Activated naive CD4-positive, alpha-beta T cell treated with anti-CD3 and anti-CD28 coated beads for 36 hours (primary cell): ENCODE measurements around the gene DLX3. TPM values are rescaled to one million over a fixed set of nuclear protein-coding genes. Genes with fewer than 3 reads are reported as not detected.
A peak's percentile ranks its signal among the peaks of the same experiment; 100 is the strongest.

Experiments used
- CTCF ChIA-PET: fragments of 350-600 bp; sonication (Branson Sonifier 250); formaldehyde crosslinking; loops from one replicate; lab custom pipeline; 2021; ENCODE audit warnings: antibody characterized with exemption; lab: Charles Lee
- DNase-seq: peaks from one replicate; pipeline ENCODE4 v3.0.0-alpha.2; 2020
- H3K27ac Mint-ChIP-seq: one replicate; pipeline ENCODE4 v1.8.0; 2021; ENCODE audit warnings: mild to moderate bottlenecking, mixed read lengths
- H3K27me3 Mint-ChIP-seq: one replicate; pipeline ENCODE4 v1.8.0; 2021; ENCODE audit warnings: low read depth, mixed read lengths
- H3K36me3 Mint-ChIP-seq: one replicate; pipeline ENCODE4 v1.8.0; 2021; ENCODE audit warnings: low read depth, mixed read lengths
- H3K4me1 Mint-ChIP-seq: one replicate; pipeline ENCODE4 v1.8.0; 2021; ENCODE audit warnings: low read depth, mixed read lengths
- H3K4me3 Mint-ChIP-seq: one replicate; pipeline ENCODE4 v1.8.0; 2021; ENCODE audit warnings: mild to moderate bottlenecking, moderate library complexity, mixed read lengths
- H3K9me3 Mint-ChIP-seq: one replicate; pipeline ENCODE4 v1.8.0; 2021; ENCODE audit warnings: mixed read lengths
- intact Hi-C: fragments of 100-400 bp; cut with micrococcal nuclease; formaldehyde crosslinking; loops from one replicate; pipeline ENCODE4 v1.15.1; 2023
- total RNA-seq, 2 experiments: library from RNA; stranded (reverse); gene quantifications; one replicate each; pipeline ENCODE4 v1.2.3, GENCODE V29; 2021

The DLX3 gene
- total RNA-seq, 2 experiments from 2014 or later, result not detected

DNA sequence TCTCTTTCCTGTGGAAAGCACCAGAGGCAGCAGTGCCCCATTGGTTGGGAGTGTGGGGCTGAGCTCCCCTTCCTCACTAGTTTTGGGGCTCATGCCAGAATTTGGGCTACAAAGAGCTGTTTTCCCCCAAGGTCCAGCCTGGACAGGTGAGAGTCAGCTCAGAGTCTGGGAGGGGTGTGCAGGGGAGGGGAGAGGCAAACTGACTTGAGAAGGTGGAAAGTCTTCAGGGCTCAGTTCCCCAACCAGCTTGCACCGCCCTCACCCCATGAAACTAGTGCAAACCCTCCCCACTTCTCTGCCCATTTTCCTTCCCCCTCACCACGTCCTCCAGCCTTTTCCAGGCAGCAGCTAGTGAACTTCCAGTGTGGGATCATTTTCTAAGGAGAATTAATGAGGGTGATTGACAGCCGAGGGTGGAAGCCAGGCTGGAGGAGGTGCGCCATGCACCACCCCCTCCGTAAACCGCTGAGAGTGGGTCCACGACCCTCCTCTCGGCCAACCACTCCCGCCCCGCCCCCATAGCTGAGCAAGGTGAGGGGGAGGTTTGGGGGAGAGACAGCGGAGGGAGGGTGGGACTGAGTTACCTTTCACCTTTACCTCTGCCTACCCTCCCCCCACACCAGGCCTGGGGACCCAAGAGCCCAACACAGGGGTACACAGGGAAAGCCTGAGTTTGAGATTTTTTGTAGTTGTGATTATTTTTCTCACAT lies 32.3 kb downstream of the DLX3 start:
- intact Hi-C loops, result no loop called here
- no peaks in the 10 kb centered on the region for H3K36me3 Mint-ChIP-seq
- no peak for DNase-seq
- no peak overlapping the region for H3K27ac Mint-ChIP-seq
- H3K27me3 Mint-ChIP-seq, result peaks cover 60% of the 10 kb centered on the region
- no peaks in the 10 kb centered on the region for H3K9me3 Mint-ChIP-seq
- H3K4me1 Mint-ChIP-seq, result peaks cover 24% of the 10 kb centered on the region
- H3K4me3 Mint-ChIP-seq, result no peak overlapping the region
- CTCF ChIA-PET, result interaction anchor here (0.9 to 2.8 kb wide), 3 partner anchors 14 to 85 kb away, joined by 3 to 14 read pairs (median 5); no protein-coding TSS in a partner anchor

DNA sequence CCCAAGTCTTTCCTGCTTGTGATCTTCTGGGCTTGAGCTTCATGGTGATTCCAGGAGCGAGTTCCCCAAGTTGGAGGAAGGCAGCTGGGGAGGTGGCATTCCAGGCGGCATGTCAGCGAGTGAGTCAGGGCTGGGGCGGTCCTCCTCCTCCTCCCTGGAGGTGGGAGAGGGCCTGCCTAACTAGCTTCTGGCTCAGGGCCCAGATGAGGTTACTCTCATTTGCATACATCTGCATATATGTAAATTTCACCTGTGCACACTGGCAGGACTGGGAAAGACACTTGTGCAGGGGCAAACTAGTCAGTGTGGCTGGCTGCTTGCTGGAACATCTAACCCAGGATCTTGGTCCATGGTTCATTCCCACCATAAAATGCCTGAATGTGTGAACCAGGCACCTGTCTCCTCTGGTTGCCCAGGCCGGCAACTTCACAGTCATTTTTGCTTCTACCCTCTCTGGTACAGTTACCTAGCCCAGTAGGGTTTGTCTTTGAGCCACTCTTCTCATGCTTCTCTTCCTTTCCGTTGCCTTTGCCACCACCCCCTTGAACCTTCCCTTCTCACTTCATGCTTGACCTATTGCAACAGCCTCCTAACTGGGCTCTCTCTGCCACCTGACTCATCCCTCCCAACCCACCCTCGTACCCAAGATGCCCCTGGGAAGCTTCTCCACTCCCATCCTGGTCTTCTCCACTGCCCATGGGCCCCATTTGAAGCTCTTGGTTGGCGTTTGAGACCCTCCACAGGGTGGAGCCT lies 35.7 kb downstream of the DLX3 start:
- Mint-ChIP-seq H3K4me3 (no peak overlapping the region), H3K27me3 (peaks cover 29% of the 10 kb centered on the region), H3K4me1 (peaks cover 12% of the 10 kb centered on the region), H3K9me3 (no peaks in the 10 kb centered on the region), H3K36me3 (no peaks in the 10 kb centered on the region), H3K27ac (no peak overlapping the region)
- intact Hi-C loops, result no loop called here
- CTCF ChIA-PET, result interaction anchor here (0.6 to 5.3 kb wide), 2 partner anchors 38 to 375 kb away, joined by 4 to 48 read pairs; no protein-coding TSS in a partner anchor
- no peak for DNase-seq

GRCh38 chr17:49958723-49959122 lies 36.3 kb downstream of the DLX3 start:
- Mint-ChIP-seq H3K9me3 (no peaks in the 10 kb centered on the region), H3K4me1 (peaks cover 6% of the 10 kb centered on the region), H3K36me3 (no peaks in the 10 kb centered on the region), H3K27me3 (peaks cover 23% of the 10 kb centered on the region), H3K4me3 (no peak overlapping the region), H3K27ac (no peak overlapping the region)
- DNase-seq, result no peak
- CTCF ChIA-PET, result interaction anchor here (5.3 kb wide), 1 partner anchor 39 kb away, joined by 48 read pairs; no protein-coding TSS in a partner anchor
- intact Hi-C loops, result no loop called here

DNA sequence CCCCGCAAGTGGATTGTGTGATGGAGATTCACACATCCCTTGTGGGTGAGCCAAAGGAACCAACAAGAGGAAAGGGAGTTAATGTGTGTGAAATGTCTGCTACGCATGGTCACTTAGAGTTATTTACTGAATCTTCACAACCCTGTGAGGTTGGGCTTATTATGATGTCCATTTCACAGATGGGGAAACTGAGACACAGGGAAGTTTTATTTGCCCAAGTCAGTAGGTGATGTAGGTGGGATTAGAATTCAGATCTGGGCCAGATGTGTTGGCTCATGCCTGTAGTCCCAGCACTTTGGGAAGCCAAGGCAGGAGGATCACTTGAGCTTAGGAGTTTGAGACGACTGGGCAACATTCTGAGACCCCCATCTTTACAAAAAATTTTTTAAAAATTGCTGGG lies 37.7 kb downstream of the DLX3 start:
- no peak overlapping the region for H3K27ac Mint-ChIP-seq
- CTCF ChIA-PET, result interaction anchor here (0.6 to 5.3 kb wide), 4 partner anchors 40 to 96 kb away, joined by 3 to 48 read pairs (median 6); no protein-coding TSS in a partner anchor
- intact Hi-C loops, result no loop called here
- H3K27me3 Mint-ChIP-seq, result peaks cover 10% of the 10 kb centered on the region
- H3K9me3 Mint-ChIP-seq, result no peaks in the 10 kb centered on the region
- no peaks in the 10 kb centered on the region for H3K4me1 Mint-ChIP-seq
- DNase-seq, result no peak
- H3K4me3 Mint-ChIP-seq, result no peak overlapping the region
- H3K36me3 Mint-ChIP-seq, result no peaks in the 10 kb centered on the region

DNA sequence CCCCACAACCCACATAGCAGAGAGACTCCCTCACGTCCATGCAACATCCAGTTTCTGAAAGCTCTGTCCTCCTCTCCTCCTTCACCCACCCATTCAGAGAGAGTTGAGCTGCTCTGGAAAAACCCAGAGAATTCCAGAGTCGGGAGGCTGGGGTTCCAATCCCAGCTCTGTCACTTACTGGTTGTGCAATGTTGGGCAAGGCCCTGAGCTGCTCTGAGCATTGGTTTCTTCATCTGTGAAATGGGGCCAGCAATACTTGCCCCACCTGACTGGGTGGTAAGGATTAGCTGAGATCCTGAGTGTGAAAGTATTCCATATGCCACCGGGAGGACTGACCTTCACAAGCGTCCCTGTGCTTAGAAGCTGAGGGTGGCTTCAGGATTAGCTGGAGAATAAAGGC lies 38.2 kb downstream of the DLX3 start:
- Mint-ChIP-seq H3K9me3 (no peaks in the 10 kb centered on the region), H3K4me3 (no peak overlapping the region), H3K27ac (no peak overlapping the region), H3K27me3 (peaks cover 11% of the 10 kb centered on the region), H3K36me3 (no peaks in the 10 kb centered on the region), H3K4me1 (no peaks in the 10 kb centered on the region)
- no peak for DNase-seq
- intact Hi-C loops, result no loop called here
- CTCF ChIA-PET, result interaction anchor here (1.2 to 5.3 kb wide), 3 partner anchors 41 to 95 kb away, joined by 3 to 48 read pairs (median 6); no protein-coding TSS in a partner anchor

DNA sequence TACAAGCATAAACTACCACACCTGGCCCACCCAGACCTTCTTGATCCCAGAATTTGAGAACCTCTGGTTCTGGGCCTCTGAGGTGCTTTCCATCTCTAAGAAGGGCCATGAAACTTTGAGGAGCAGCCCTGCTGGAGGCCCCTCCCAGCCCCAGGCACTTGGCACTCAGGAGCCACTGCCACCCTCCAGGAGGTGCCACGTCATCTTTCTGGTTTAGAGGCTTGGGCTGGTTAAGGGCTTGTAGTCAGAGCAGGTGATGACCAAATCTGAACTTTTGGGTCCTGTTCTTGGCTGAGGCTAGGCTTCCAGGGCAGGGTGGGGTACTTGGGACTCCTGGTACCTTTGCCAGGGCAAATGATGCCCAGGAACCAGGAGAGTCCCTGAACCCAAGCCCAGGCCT lies 39.9 kb downstream of the DLX3 start:
- CTCF ChIA-PET, result interaction anchor here (1.0 to 5.3 kb wide), 2 partner anchors 43 to 139 kb away, joined by 3 to 48 read pairs; no protein-coding TSS in a partner anchor
- Mint-ChIP-seq H3K27me3 (peaks cover 10% of the 10 kb centered on the region), H3K36me3 (no peaks in the 10 kb centered on the region), H3K4me3 (no peak overlapping the region), H3K9me3 (no peaks in the 10 kb centered on the region), H3K27ac (no peak overlapping the region), H3K4me1 (no peaks in the 10 kb centered on the region)
- DNase-seq, result no peak
- intact Hi-C loops, result no loop called here

DNA sequence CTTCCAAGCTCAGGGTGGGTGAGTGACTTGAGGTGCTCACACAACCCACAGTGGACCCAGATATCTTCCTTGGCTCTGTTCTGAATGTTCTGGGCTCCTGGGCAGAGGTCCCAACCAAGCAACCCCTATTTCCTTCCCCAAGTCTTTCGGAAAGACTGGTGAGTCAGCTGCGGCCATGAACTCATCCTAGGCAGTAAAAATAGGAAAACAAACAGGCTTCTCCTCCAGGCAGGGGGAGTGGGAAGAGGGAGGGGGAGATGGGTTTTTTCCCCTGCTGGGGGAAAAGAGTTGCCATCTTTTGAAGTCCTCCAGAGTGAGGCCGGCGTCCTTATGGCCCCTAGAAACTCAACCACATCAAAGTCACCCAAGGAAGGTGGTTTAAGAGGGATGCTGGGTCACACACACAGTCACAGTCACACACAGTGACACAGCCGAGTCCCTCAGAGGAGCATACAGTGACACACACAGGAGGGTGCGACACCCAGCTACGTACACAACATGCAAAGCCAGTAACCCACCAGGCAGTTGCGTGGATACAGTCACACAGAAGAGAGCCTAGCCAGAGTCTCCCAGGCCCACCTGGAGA lies 42.0 kb downstream of the DLX3 start:
- intact Hi-C loops, result loop anchor here (1.0 to 5.0 kb wide), 4 partner anchors 45 to 134 kb away; no protein-coding TSS in a partner anchor
- H3K27me3 Mint-ChIP-seq, result peaks cover 24% of the 10 kb centered on the region
- DNase-seq, result no peak
- H3K4me1 Mint-ChIP-seq, result no peaks in the 10 kb centered on the region
- H3K36me3 Mint-ChIP-seq, result no peaks in the 10 kb centered on the region
- H3K27ac Mint-ChIP-seq, result no peak overlapping the region
- H3K9me3 Mint-ChIP-seq, result no peaks in the 10 kb centered on the region
- CTCF ChIA-PET, result interaction anchor here (0.6 to 7.0 kb wide), 28 partner anchors 8 to 396 kb away, joined by 3 to 184 read pairs (median 5); partner anchors contain the start of genes DLX3, DLX4 and PDK2
- H3K4me3 Mint-ChIP-seq, result no peak overlapping the region

DNA sequence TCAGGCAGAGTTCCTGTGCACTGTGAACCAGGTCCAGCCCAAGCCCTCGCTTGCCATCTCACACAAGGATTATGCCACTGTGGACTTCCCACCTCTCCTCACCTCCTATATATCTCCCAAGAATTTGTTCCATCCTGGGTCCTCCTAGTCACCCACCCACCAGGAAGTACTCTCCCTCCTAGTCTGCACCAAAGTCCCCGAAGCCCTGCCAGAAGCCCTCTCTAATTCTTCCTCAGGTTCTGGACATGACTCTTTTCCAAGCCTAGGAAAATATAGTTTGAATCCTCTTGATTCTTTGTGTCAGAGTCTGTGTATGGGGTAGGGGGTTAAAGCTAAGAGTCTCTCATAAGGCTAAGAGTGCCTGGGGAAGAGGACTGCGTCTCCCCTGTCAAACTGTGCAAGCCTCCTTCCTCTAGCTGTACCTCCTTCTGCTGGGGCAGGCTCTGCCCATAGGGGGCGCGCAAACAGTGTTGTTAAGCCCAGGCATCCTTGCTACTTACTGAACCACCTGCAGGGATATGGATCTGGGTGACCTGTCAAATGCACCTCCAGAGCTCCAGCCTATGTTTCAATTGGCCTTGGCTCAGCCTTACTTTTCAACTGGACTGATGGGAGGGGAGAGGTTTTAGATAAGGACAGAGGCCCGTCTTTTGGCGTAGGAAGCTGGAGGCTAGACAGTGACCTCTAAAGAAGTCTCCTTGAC lies 42.7 kb downstream of the DLX3 start:
- Mint-ChIP-seq H3K27ac (no peak overlapping the region), H3K9me3 (no peaks in the 10 kb centered on the region), H3K27me3 (peaks cover 24% of the 10 kb centered on the region), H3K36me3 (no peaks in the 10 kb centered on the region), H3K4me1 (no peaks in the 10 kb centered on the region), H3K4me3 (no peak overlapping the region)
- DNase-seq, result peak; percentile 93
- CTCF ChIA-PET, result interaction anchor here (0.8 to 7.0 kb wide), 29 partner anchors 8 to 395 kb away, joined by 3 to 184 read pairs (median 5); partner anchors contain the start of genes DLX3, DLX4 and PDK2
- intact Hi-C loops, result loop anchor here (1.0 to 5.0 kb wide), 4 partner anchors 46 to 135 kb away; no protein-coding TSS in a partner anchor

DNA sequence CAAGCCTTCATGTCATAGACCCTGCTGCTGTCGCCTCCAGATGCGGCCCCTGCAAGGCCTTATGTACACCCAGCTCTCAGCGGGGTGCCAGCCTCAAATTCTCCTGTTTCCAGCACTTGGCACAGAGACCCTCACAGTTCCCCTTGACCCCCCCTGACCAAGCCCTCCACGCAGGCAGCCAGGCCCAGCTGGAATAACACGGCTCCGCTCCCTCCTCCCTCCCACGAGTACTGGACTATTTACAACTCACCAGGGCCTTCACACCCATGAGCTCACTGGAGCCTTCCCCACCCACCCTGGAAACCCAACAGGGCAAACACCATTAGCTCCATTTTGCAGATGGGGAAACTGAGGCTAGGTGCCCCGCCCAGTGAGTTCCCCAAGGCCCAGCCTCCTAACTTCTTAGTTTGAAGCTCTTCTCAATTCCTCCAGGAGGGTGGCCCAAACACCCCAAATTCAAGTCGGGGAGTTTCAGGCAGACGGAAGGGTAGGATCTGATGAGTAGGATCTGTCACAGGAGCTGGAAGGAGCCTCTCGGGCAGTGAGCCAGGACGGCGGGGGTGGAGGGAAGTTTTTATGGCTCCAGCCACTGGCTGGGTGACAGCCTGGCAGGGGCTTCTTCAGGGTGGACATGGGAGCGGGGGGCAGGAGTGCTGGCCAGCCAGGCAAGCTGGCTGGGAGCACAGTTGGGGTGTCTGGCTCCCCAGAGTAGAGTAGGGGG lies 43.5 kb downstream of the DLX3 start:
- intact Hi-C loops, result loop anchor here (1.0 to 5.0 kb wide), 4 partner anchors 47 to 136 kb away; no protein-coding TSS in a partner anchor
- no peak for DNase-seq
- H3K27ac Mint-ChIP-seq, result no peak overlapping the region
- CTCF ChIA-PET, result interaction anchor here (0.8 to 7.0 kb wide), 22 partner anchors 8 to 394 kb away, joined by 3 to 184 read pairs (median 6); partner anchors contain the start of gene DLX3
- no peaks in the 10 kb centered on the region for H3K36me3 Mint-ChIP-seq
- no peaks in the 10 kb centered on the region for H3K9me3 Mint-ChIP-seq
- no peak overlapping the region for H3K4me3 Mint-ChIP-seq
- H3K4me1 Mint-ChIP-seq, result no peaks in the 10 kb centered on the region
- peaks cover 24% of the 10 kb centered on the region for H3K27me3 Mint-ChIP-seq

DNA sequence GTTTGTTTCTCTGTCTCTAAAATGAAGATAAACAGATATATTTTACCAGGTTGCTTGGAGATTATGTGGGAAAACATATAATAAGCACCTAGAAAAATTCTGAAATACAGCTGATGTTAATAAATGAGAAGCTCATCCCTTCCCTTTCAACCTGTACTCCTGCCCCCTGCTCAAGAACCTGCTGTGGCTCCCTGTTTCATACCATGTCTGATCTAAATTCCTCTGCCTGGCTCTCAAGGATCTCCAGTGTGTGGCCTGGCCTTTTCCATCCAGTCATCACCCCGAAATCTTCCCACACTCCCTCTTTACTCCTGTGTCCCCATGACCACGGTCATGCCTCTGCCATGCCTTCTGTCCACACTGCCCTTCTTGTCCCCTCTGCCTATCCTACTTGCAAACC lies 45.4 kb downstream of the DLX3 start:
- DNase-seq, result no peak
- no peaks in the 10 kb centered on the region for H3K9me3 Mint-ChIP-seq
- no peaks in the 10 kb centered on the region for H3K4me1 Mint-ChIP-seq
- no peaks in the 10 kb centered on the region for H3K36me3 Mint-ChIP-seq
- CTCF ChIA-PET, result interaction anchor here (0.8 to 7.0 kb wide), 2 partner anchors 47 to 392 kb away, joined by 3 to 184 read pairs; partner anchors contain the start of gene DLX3
- no peak overlapping the region for H3K27ac Mint-ChIP-seq
- no peak overlapping the region for H3K4me3 Mint-ChIP-seq
- intact Hi-C loops, result loop anchor here (5.0 kb wide), 1 partner anchor 138 kb away; no protein-coding TSS in a partner anchor
- peaks cover 24% of the 10 kb centered on the region for H3K27me3 Mint-ChIP-seq
